Measurements from ENCODE around the gene ANKRD55. TPM values are rescaled to one million over a fixed set of nuclear protein-coding genes. Genes with fewer than 3 reads are reported as not detected.

The ANKRD55 gene
- polyA plus RNA-seq, 1 of the 3 experiments (the other 2 are of a cell fraction): not detected

DNA sequence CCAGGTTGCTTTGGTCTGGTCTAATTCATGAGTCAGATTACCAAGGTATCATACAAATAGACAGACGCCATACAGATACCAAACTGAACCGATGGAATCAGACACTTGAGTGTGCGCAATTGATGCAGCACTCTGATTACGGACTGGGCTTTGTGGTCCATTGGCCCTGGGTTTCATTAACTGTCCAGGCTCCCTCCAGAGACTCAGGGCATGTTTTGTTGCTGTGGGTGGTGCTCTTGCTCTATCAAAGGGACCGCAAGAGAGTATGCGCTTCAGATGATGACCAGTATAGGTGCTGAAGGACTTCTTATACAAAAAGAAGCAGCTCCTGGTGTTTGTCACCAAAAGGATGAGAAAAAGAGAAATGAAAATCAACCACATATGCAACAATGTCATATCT, 36.9 kb upstream of the ANKRD55 start (continued):
- TF ChIP-seq MEF2A (IDR thresholded peaks at IDR 0.05; ENCODE audit: borderline replicate concordance, low read depth) (no peak), EZH2phosphoT487 (IDR thresholded peaks at IDR 0.05; ENCODE audit: borderline replicate concordance, low read depth) (no peak), NRF1 (IDR thresholded peaks at IDR 0.05; ENCODE audit: low read depth, low read length) (no peak), FOXM1 (IDR thresholded peaks at IDR 0.05; ENCODE audit: low read depth) (no peak), POLR2AphosphoS5 (IDR thresholded peaks at IDR 0.05; ENCODE audit: low read depth, low read length) (no peak), GATA2 (CRISPR knock-in tag; IDR thresholded peaks at IDR 0.05) (peak; percentile 76), TEAD4 (IDR thresholded peaks at IDR 0.05; ENCODE audit: borderline replicate concordance, insufficient read depth) (no peak), RCOR1 (IDR thresholded peaks at IDR 0.05; ENCODE audit: low read length) (no peak), RFX5 (IDR thresholded peaks at IDR 0.05; ENCODE audit: low read length) (no peak), FOXJ3 (CRISPR knock-in tag; IDR thresholded peaks at IDR 0.05) (no peak), TAF1 (IDR thresholded peaks at IDR 0.05; ENCODE audit: borderline replicate concordance, low read depth, low read length) (no peak), CHD2 (IDR thresholded peaks at IDR 0.05; ENCODE audit: low read length, partially characterized antibody) (no peak), SMC3 (IDR thresholded peaks at IDR 0.05; ENCODE audit: low read depth, low read length) (peak; percentile 37; the same call in 1 of the 2 replicates), ELF1 (IDR thresholded peaks at IDR 0.05) (no peak), GABPA (IDR thresholded peaks at IDR 0.05; ENCODE audit: low read depth) (no peak), YY1 (IDR thresholded peaks at IDR 0.05; ENCODE audit: low read depth) (no peak), TCF12 (IDR thresholded peaks at IDR 0.05) (no peak), NFIC (IDR thresholded peaks at IDR 0.05; ENCODE audit: borderline replicate concordance) (no peak), SIN3A (IDR thresholded peaks at IDR 0.05; ENCODE audit: borderline replicate concordance, low read depth, low read length) (no peak), RAD21 (IDR thresholded peaks at IDR 0.05; ENCODE audit: low read length) (peak; percentile 76), FOSL2 (IDR thresholded peaks at IDR 0.05; ENCODE audit: borderline replicate concordance, low read depth) (no peak), RXRA (IDR thresholded peaks at IDR 0.05; ENCODE audit: borderline replicate concordance, low read depth) (no peak), JUND (IDR thresholded peaks at IDR 0.05) (no peak)
- TF ChIP-seq, protein P1, sequence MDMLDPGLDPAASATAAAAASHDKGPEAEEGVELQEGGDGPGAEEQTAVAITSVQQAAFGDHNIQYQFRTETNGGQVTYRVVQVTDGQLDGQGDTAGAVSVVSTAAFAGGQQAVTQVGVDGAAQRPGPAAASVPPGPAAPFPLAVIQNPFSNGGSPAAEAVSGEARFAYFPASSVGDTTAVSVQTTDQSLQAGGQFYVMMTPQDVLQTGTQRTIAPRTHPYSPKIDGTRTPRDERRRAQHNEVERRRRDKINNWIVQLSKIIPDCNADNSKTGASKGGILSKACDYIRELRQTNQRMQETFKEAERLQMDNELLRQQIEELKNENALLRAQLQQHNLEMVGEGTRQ (IDR thresholded peaks at IDR 0.05; ENCODE audit: borderline replicate concordance, low read depth, low read length): no peak
- TF ChIP-seq, protein P2, sequence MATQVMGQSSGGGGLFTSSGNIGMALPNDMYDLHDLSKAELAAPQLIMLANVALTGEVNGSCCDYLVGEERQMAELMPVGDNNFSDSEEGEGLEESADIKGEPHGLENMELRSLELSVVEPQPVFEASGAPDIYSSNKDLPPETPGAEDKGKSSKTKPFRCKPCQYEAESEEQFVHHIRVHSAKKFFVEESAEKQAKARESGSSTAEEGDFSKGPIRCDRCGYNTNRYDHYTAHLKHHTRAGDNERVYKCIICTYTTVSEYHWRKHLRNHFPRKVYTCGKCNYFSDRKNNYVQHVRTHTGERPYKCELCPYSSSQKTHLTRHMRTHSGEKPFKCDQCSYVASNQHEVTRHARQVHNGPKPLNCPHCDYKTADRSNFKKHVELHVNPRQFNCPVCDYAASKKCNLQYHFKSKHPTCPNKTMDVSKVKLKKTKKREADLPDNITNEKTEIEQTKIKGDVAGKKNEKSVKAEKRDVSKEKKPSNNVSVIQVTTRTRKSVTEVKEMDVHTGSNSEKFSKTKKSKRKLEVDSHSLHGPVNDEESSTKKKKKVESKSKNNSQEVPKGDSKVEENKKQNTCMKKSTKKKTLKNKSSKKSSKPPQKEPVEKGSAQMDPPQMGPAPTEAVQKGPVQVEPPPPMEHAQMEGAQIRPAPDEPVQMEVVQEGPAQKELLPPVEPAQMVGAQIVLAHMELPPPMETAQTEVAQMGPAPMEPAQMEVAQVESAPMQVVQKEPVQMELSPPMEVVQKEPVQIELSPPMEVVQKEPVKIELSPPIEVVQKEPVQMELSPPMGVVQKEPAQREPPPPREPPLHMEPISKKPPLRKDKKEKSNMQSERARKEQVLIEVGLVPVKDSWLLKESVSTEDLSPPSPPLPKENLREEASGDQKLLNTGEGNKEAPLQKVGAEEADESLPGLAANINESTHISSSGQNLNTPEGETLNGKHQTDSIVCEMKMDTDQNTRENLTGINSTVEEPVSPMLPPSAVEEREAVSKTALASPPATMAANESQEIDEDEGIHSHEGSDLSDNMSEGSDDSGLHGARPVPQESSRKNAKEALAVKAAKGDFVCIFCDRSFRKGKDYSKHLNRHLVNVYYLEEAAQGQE (IDR thresholded peaks at IDR 0.05; ENCODE audit: low read depth, low read length): no peak
- TF ChIP-seq, protein P3, sequence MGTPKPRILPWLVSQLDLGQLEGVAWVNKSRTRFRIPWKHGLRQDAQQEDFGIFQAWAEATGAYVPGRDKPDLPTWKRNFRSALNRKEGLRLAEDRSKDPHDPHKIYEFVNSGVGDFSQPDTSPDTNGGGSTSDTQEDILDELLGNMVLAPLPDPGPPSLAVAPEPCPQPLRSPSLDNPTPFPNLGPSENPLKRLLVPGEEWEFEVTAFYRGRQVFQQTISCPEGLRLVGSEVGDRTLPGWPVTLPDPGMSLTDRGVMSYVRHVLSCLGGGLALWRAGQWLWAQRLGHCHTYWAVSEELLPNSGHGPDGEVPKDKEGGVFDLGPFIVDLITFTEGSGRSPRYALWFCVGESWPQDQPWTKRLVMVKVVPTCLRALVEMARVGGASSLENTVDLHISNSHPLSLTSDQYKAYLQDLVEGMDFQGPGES (IDR thresholded peaks at IDR 0.05; ENCODE audit: low read depth, low read length): no peak
- TF ChIP-seq, protein P4, sequence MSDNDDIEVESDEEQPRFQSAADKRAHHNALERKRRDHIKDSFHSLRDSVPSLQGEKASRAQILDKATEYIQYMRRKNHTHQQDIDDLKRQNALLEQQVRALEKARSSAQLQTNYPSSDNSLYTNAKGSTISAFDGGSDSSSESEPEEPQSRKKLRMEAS (IDR thresholded peaks at IDR 0.05; ENCODE audit: low read depth): no peak
